Fibroblast of gingiva (primary cell): ENCODE results near the gene RHBDD3.
"Not testable (repeated sequence)": the region's sequence is repeated elsewhere in the genome, so short reads cannot be mapped to it uniquely, and the experiment has no call there.

Source experiments
- DNase-seq: peaks from one replicate; pipeline ENCODE4 v3.0.0-alpha.2; 2011; ENCODE audit warnings: low read depth

The RHBDD3 gene

GRCh38 chr22:29247891-29248290 lies 19.9 kb downstream of the RHBDD3 start:
- DNase-seq, result not testable (repeated sequence)

GRCh38 chr22:29245626-29246385 lies 22.0 kb downstream of the RHBDD3 start:
- DNase-seq, result peak; percentile 52

GRCh38 chr22:29244785-29245625 lies 22.8 kb downstream of the RHBDD3 start:
- no peak for DNase-seq

- no peak for DNase-seq
Observed at GRCh38 chr22:29243874-29244446, 23.8 kb downstream of the RHBDD3 start.

GRCh38 chr22:29240481-29240880 lies 27.3 kb downstream of the RHBDD3 start:
- not testable (repeated sequence) for DNase-seq

- DNase-seq, result no peak
Observed at GRCh38 chr22:29233277-29233877, 34.4 kb downstream of the RHBDD3 start.

GRCh38 chr22:29231971-29232959 lies 35.5 kb downstream of the RHBDD3 start:
- DNase-seq, result no peak

GRCh38 chr22:29230972-29231875 lies 36.6 kb downstream of the RHBDD3 start:
- DNase-seq, result no peak

GRCh38 chr22:29226351-29226981 lies 41.3 kb downstream of the RHBDD3 start:
- DNase-seq, result no peak

- no peak for DNase-seq
Observed at GRCh38 chr22:29225422-29226090, 42.2 kb downstream of the RHBDD3 start.

- no peak for DNase-seq
Observed at GRCh38 chr22:29224859-29225410, 42.8 kb downstream of the RHBDD3 start.

GRCh38 chr22:29224121-29224858 lies 43.5 kb downstream of the RHBDD3 start:
- DNase-seq, result no peak

GRCh38 chr22:29219881-29220670 lies 47.7 kb downstream of the RHBDD3 start:
- no peak for DNase-seq

GRCh38 chr22:29219409-29219782 lies 48.4 kb downstream of the RHBDD3 start:
- not testable (repeated sequence) for DNase-seq

- no peak for DNase-seq
Observed at GRCh38 chr22:29218758-29219408, 48.9 kb downstream of the RHBDD3 start.
